GM12872 (cell line): ENCODE measurements around the gene TNRC6C.

ENCODE experiments used
- TF ChIP-seq, protein P1 (sequence below): IDR thresholded peaks from 3 replicates; pipeline ENCODE4 v1.5.1; 2011; ENCODE audit warnings: low read depth, mild to moderate bottlenecking, low read length, moderate library complexity; ENCODE audit not compliant: insufficient read depth

TNRC6C gene

GRCh38 chr17:77990301-77990700, 31.8 kb downstream of the TNRC6C start:
- TF ChIP-seq, protein P1, sequence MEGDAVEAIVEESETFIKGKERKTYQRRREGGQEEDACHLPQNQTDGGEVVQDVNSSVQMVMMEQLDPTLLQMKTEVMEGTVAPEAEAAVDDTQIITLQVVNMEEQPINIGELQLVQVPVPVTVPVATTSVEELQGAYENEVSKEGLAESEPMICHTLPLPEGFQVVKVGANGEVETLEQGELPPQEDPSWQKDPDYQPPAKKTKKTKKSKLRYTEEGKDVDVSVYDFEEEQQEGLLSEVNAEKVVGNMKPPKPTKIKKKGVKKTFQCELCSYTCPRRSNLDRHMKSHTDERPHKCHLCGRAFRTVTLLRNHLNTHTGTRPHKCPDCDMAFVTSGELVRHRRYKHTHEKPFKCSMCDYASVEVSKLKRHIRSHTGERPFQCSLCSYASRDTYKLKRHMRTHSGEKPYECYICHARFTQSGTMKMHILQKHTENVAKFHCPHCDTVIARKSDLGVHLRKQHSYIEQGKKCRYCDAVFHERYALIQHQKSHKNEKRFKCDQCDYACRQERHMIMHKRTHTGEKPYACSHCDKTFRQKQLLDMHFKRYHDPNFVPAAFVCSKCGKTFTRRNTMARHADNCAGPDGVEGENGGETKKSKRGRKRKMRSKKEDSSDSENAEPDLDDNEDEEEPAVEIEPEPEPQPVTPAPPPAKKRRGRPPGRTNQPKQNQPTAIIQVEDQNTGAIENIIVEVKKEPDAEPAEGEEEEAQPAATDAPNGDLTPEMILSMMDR: no peak

DNA sequence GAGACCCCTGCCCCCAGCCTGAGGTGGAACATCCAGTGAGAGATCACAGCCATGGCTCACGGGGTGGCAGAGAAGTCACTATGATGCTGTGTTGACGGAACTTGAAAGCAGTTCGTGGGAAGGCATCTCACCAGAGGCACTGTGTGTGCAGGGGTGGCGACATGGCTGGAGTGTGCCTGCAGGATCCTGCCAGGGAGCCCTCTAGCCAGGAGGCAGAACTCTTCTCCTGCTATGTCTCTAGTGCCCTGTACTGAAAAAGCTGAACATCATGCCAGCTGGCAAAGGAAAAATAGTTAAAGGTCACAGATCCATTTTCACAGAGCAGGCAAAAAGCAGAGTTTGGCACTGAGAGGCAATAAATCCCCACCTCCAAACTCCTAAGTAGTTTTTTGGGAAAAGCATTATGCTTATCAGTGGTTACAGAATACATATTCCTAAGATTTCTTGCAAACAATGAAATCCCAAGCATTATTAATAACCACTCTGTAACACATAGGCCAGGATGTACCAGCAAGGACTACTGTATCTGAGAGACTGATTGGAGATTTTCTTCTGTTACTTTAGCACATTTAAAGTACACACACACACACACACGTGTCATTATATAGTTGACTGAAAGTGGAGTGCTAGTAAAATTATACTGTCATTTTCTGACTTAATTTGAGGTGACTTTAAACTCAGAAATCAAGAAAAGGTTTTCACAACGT, 36.8 kb downstream of the TNRC6C start:
- TF ChIP-seq, protein P1: no peak

GRCh38 chr17:77996256-77996655, 37.8 kb downstream of the TNRC6C start:
- TF ChIP-seq, protein P1: no peak

GRCh38 chr17:77999413-78000173, 41.1 kb downstream of the TNRC6C start:
- TF ChIP-seq, protein P1: no peak

DNA sequence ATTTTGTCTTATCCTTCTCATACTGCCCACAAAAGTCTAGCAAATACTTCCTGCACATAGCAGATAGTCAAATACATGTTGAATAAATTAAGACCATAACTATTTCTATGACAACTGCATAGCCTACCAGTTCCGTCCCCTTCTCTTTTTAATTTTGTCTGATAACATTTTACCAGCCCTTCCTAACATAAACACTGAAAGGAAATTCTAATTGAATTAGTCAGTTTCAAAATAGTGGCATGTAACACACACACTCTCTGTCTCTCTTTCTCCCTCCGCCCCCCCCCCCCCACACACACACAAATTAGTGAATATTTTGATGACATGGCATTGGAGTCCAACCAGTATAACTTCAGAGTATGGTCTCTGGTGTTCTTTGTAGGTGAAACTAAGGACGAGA, 41.8 kb downstream of the TNRC6C start:
- TF ChIP-seq, protein P1: no peak

DNA sequence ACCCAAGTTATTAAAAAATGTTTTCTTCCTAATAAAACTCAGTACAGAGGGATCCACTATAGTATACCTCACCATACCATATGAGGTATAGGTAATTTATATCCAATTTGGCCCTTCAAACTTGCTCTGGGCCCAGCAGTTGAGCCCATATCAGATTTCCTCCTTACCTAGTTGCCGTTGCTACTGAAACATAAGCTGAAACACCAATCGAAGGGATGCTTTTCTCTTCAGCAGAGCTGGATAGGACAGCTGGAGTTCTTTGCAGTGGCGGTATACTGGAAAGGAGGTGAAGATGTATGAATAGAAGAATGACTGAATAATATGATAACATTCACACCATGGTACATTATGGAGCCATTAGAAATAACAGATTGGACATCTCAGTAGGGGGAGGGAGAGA, 42.7 kb downstream of the TNRC6C start:
- TF ChIP-seq, protein P1: no peak

DNA sequence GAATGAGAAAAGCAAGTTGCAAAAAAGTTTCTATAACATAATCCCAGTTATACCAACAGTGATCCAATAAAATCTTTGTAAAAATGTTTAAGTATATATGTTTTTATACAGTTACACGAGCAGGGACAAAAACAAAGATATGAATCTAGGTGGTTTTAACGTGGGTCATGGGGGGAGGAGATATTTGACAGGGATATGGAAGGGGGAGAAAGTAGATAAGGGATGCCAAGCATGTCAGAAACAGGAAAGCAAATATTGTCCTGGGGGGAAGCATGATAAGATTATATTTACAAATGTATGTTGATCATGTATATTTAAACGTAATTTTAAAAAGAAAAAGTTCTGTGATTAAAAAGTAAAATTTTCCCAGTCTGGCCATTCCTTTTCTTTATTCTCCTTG, 43.1 kb downstream of the TNRC6C start:
- TF ChIP-seq, protein P1: no peak
